Measurements from ENCODE around the gene CMTM2.

Gene CMTM2

GRCh38 chr16:66580605-66581209 is 1.4 kb downstream of the CMTM2 start:
- DNase-seq (ENCODE audit: low read depth, low spot score), result peak; percentile 78
- H3K4me3 ChIP-seq (ENCODE audit: low read depth, low read length), result no peak overlapping the region

GRCh38 chr16:66581246-66581952 is 2.1 kb downstream of the CMTM2 start:
- H3K4me3 ChIP-seq (ENCODE audit: low read depth, low read length), result no peak overlapping the region
- in situ Hi-C loops (cut with HindIII; ENCODE audit: low sequenced_read_pairs), result no loop called here
- DNase-seq (ENCODE audit: low read depth, low spot score), result peak; percentile 30
- no peak for TF ChIP-seq CTCF (IDR thresholded peaks at IDR 0.05; ENCODE audit: low read depth, low read length)

More at GRCh38 chr16:66580605-66581209, 1.4 kb downstream of the CMTM2 start:
- peak; percentile 36 for TF ChIP-seq CTCF (IDR thresholded peaks at IDR 0.05; ENCODE audit: low read depth, low read length)
- in situ Hi-C loops (cut with HindIII; ENCODE audit: low sequenced_read_pairs), result no loop called here

GRCh38 chr16:66585481-66586239 is 6.4 kb downstream of the CMTM2 start:
- DNase-seq (ENCODE audit: low read depth, low spot score), result no peak
- in situ Hi-C loops (cut with HindIII; ENCODE audit: low sequenced_read_pairs), result no loop called here
- no peak for TF ChIP-seq CTCF (IDR thresholded peaks at IDR 0.05; ENCODE audit: low read depth, low read length)
- H3K4me3 ChIP-seq (ENCODE audit: low read depth, low read length), result no peak overlapping the region

GRCh38 chr16:66587881-66588600 is 8.8 kb downstream of the CMTM2 start:
- DNase-seq (ENCODE audit: low read depth, low spot score), result no peak
- no peak overlapping the region for H3K4me3 ChIP-seq (ENCODE audit: low read depth, low read length)
- in situ Hi-C loops (cut with HindIII; ENCODE audit: low sequenced_read_pairs), result no loop called here
- no peak for TF ChIP-seq CTCF (IDR thresholded peaks at IDR 0.05; ENCODE audit: low read depth, low read length)

- in situ Hi-C loops (cut with HindIII; ENCODE audit: low sequenced_read_pairs), result no loop called here
- DNase-seq (ENCODE audit: low read depth, low spot score), result no peak
- peak; percentile 74 for TF ChIP-seq CTCF (IDR thresholded peaks at IDR 0.05; ENCODE audit: low read depth, low read length)
- no peak overlapping the region for H3K4me3 ChIP-seq (ENCODE audit: low read depth, low read length)
These were observed 9.9 kb downstream of the CMTM2 start for GRCh38 chr16:66588981-66589713.

- in situ Hi-C loops (cut with HindIII; ENCODE audit: low sequenced_read_pairs), result no loop called here
- no peak for DNase-seq (ENCODE audit: low read depth, low spot score)
- TF ChIP-seq CTCF (IDR thresholded peaks at IDR 0.05; ENCODE audit: low read depth, low read length), result no peak
- no peak overlapping the region for H3K4me3 ChIP-seq (ENCODE audit: low read depth, low read length)
These were observed 11.1 kb downstream of the CMTM2 start for GRCh38 chr16:66590322-66590721.

All from astrocyte of the spinal cord (primary cell).